Measurements from ENCODE around the gene FAM72D.
"Not testable (repeated sequence)": the region's sequence is repeated elsewhere in the genome, so short reads cannot be mapped to it uniquely, and the experiment has no call there.

FAM72D gene

DNA sequence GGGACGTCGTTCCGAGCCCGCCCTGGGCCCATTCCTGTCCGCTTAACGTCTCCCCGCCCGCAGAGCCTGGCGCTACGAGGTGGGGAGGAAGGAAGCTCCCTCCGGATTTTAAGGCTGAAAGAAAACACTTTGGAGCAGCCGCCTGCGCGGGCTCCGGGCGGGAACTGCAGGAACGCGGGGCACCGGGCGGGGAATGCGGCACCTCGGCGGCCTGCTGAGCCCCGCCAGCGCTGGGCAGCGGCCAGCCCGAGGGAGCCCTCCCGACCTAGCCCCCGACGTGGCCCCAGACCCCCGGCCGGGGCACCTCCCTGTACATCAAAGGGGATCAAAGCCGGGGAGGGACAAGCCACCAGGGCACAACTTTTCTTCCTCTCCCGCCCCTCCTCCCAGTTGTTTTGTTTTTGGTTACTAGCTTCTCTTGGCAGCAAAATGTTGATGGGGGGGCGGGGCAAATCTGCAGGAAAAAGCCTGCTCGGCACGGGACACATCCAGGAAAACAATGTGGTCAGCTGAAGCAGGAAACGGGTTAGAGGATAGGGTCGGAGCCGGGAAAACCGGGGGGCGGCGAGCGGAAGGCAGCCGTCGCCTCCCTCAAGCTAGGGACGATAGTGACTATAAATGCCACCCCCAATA is 2.1 kb upstream of the FAM72D start:
- FAIRE-seq = not testable (repeated sequence)

DNA sequence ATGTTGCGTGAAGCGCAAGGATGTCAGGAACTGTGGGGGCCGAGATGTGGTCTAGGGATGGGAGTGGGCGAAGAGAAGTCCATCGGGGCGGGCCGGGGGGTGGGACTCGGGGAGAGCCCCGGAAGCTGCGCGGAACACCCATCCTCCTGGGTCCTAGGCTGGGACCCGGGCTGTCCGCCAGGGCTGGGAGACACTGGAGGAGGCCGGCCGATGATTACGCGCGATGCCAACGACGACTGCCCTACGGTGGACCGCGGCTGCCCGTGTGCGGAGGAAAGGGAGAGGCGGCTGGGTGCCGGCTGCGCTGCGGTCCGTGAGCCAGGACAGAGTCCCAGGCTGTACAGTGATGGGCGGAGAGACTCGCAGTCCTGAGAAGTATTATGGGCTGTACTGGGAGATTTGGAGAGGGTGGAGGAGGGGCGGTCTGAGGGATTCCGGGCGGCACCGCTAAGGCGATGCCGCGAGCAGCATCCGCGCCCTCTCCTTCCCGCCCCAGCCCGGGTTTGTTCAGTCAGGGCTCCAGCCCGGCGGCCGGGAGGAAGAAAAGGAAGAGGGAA is 1.0 kb upstream of the FAM72D start:
- not testable (repeated sequence) for FAIRE-seq

DNA sequence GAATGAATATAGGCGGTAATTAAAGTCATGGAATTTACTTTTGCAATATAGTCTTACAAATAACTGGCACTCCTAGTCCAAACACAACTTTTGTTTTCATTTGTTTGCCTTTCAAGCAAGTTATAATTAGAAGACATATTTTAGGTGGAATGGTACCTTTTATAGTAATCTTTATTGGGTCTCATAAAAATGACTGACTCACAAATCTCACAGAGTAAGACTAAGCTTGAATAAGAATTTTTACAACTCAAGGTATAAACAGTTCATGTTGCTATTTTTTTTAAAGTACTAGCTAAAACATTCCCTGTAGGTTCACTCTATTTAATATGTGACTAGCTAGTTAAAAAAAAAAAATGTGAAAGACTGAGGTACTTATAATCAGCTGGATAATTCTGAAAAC is 6.0 kb downstream of the FAM72D start:
- FAIRE-seq = not testable (repeated sequence)

DNA sequence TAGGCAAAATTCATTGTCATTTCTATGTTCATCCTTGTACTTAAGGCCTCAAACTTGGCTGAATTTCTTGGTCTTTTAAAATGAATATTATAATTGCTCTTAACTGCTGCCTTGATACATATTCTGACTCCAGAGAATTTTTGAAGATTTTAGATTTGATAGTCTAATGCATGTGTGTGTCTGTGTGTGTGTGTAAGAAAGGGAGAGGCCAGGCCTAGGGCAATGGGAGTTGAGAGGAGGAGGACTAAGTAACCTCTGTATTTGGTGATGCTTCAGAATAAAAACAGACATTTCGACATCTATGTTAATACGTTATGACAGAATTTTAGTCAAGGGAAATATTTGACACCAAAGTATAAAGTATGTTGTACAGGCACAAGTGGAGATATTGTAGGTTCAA is 7.5 kb downstream of the FAM72D start:
- FAIRE-seq = not testable (repeated sequence)

DNA sequence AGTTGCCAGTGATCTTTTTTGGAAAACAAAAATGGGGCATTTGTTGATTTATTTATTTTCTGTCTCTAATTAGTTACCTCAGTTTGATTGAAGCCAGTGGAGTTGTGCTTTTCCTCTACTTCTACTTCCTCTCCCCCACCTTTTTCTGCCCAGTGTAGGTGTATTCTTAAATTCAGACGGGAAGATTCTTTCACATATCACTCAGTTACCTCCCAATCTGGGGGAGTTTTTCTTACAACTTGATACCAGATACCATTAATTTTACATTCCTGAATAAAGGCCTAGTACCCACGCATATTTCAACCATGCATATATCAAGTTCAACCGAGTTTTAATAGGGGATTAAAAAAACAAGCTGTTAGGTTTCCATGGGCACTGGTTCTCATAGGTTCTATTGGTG is 15.9 kb downstream of the FAM72D start:
- not testable (repeated sequence) for FAIRE-seq

DNA sequence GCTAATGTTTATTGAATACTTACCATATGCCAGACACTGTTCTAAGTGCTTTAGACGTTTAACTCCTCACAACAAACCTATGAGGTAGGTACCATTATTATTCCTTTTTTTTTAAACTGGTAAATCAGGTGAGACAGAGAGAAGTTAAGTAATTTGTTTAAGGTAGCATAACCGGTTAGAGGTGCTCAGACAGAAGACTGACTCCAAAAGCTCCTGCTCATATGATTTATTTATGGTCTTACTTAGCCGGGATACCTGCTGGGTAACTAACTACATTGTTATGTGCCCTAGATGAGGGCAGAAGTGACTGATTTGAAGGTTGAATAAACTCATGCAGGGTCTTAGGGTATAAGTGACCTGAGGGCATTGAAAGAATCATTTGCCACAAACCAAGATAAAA is 16.9 kb downstream of the FAM72D start:
- not testable (repeated sequence) for FAIRE-seq

DNA sequence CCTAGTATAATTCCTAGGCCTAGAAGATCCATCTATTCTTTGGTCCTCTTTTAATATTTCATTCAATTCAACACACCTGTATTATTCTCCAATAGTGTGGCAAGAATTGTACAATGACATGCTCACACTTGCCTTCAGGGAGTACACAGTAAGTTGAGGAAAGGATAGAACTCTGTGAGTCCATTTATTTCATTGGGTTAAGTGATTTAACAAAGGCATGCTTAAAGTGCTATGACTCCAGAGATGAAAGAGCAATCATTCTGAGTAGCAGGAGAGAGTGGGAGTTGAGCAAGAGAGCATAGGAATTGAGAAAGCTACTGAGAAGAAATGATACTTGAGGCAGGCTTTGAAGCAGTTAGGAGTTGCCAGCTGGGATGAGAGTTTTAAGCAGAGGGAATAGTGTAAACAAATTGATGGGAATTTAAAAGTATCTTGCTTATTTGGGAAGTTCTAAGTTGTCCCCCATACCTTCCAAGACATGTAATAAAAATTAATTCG is 18.8 kb downstream of the FAM72D start:
- FAIRE-seq = not testable (repeated sequence)

DNA sequence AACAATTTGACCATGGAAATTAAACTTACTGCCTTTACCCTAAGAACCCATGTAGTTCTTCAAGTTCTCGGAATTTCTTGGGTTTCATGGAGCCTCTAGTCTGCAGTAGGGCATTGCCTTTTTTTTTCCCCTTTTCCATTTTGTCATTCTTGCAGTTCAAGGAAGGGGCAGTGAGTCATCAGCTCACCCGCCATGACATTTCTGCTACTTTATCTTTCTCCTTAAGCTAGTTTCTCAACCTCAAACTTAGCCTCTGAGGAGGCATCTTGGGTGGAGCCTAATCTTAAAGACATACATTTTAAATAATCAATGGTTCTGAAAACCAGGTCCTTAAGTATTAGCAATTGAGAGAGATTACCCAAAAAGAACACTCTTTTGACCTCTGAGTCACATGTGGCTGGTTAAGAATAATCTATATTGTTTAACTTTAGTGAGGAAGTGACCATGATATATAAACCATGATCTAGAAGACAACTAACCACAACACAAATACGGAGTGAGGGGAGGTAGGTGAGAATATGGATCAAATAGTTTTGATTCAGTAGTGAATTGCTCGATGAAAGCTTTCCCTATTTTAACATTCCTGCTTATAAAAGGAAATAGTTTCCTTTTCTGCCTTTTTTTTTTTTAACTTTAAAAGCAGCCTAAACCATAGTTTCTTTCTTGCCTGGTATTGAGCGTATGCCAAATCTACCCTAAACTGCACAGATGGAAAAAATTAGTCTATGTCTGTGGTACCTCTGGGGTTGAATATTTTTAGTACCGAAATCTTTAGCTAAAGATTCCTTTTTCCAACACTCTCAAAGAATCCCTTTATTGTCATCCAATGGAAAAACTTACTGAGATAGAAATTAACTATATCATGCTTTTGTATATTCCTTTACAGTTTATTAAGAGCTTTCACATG is 20.1 kb downstream of the FAM72D start:
- FAIRE-seq = not testable (repeated sequence)

DNA sequence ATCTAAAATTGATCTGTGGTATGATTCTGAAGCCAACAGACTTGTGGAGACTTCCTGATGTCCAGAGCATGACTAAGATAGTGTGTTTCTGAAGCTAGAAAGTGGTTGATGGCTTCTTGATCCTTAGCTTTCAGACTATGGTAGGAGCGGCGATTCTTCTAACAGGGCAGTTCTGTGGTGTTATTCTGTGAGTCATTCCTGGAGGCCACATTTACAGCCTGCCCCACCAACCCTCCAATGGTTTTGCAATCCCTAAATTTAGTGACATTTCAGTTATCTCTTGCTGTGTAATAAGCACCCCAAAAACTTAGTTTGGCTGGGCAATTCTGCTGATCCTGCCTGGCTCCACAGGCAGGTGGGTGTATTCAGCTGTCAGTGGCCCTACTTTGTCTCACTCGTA is 24.1 kb downstream of the FAM72D start:
- FAIRE-seq = not testable (repeated sequence)

DNA sequence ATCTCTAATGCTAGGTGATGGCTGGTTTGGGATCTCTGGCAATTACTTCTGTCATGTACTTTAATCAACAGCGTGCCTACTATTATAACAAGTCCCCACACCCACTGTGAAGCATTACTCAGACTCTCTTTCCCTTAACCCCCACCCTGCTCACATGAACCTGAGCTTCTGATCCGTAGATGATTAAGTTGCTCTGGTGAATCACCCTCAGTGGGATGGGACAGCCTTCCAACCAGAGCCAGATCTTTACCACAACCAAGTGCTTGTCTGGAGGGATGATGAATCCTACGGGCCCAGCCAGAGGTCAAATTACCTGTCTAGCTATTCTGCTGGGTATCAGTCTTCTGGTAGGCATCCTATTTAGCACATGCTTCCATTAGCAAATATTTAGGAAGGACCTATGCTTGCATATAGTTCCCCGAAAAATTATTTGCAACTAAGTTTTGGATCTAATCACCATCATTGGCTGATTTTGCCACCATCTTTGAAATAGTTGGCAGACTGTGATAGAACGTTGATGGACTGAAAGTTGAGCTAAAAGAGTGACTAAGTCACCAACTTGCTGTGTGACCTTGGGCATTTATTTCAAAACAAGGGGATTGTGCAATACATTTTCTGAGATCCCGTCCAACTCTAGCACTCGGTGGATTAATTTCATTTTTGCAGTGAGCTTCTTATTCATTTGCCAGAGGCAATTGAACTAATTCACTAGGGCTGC is 26.7 kb downstream of the FAM72D start:
- not testable (repeated sequence) for FAIRE-seq

DNA sequence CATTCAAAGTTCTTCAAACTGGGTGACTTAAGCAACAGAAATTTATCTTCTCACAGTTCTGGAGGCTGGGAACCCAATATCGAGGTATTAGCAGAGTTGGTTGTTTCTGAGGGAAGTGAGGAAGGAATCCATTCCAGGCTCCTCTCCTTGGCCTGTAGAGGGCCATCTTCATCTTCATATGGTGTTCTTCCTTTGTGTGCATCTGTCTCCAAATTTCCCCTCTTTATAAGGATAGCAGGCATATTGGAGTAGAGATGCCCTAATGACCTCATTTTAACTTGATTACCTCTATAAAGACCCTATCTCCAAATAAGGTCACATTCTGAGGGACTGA is 27.3 kb downstream of the FAM72D start:
- not testable (repeated sequence) for FAIRE-seq

DNA sequence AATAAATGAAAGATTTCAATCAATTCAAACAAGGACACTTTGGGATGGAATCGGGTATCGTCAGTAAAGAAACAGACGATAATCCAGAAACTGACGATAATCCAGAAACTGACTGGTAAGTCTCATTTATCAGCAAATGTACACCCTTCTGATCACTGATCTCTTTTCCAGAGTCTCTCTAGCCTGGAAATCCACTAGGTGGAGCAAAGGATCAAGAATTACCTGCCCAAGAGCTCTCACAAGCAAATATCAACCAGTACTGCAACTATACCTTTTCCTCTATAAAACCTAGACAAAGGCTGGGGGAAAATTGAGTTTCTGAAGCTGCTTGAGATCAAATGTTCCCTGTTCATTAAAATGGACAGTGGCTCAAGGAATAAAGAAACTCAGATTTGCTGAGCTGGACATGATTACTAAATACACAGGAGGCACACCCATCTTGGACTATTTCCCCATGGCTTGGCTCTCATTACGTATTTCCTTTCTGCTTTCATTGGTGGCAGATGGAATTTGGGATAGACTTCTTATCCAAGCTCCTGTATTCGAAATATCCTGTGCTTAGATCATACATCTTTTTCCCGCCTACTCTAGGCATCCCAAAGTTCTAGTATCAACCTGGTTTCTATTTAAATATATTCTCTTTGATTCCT is 28.3 kb downstream of the FAM72D start:
- not testable (repeated sequence) for FAIRE-seq

DNA sequence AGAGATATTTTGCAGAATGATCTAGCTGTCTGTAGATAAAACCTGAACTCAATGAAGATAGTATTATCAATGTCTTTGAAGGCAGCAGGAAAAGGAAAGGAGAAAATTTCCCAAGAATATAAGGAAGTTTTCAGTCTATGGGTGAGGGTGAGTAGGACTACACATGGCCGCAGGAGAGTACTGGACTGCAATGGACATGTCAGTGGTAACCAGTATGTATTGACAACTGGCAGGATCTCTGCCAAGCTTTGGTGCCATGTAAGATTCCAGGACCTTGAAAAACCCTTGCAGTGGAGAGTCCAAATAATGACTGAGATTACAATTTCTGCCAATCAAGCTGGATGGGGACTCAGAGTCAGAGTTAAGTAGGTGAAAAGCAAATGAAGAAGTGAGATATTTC is 29.3 kb downstream of the FAM72D start:
- FAIRE-seq = not testable (repeated sequence)

DNA sequence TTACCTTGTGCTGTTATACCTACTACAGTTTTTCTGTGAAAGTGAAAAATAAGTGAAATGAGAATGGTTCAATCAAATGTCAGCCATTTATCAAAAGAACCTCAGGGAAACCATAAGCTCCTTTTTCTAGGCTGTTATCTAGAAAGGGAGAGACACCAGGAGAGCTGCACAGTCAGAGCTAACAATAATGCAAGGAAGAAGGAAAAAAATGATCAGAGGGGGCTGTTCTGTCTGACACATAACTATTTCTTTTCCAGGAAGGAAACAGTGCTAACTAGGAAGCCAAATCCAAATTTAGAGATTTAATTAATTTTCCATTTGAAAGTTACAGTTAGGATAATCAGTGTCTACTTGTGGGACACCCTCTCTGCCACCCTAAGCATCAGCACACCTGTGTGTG is 31.4 kb downstream of the FAM72D start:
- FAIRE-seq = not testable (repeated sequence)

DNA sequence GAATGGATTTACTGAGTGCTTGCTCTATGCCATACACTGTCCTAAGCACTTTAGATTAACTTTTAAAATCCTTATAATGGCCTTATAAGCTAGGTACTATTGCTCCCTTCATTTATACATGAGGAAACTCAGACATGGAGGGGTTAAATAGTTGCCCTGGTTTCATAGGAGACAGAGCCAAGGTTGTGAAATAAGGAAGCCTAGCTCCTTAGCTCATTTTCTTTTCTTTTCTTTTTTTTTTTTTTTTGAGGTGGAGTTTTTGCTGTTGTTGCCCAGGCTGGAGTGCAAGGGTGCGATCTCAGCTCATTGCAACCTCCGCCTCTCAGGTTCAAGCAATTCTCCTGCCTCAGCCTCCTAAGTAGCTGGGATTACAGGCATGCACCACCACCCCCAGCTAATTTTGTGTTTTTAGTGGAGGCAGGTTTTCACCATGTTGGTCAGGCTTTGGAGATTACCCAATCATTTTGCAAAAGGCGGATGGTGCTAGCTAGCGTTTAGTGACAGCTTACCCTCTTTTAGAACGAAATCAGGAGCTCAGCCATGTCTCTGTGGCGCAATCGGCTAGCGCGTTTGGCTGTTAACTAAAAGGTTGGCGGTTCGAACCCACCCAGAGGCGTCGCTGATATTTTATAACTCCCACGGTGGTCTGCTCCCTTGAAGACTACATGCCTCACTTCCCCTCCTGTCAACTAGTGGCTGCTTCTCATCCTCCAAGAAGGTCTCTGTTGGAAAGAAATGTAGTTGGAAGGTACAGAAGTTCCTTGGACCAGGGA is 33.1 kb downstream of the FAM72D start:
- not testable (repeated sequence) for FAIRE-seq

DNA sequence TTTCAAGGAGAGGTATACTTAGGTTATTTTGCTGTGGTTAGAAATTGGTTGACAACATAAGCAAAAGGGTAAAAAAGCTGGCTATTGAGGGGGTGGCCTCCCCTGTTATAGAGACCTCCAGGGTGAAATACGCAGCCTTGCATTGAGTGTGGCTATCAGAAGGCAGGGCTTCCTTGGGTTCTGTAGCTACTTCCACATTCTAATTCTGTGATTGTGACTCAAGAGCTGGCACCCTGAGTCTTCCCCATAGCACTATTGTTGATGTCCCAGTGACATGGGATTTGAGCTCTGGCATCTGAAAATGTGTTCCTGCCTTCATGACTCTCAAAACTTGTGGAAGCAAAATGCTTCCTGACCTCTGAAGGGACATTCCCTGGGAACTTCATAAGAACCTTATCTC is 38.7 kb downstream of the FAM72D start:
- FAIRE-seq = not testable (repeated sequence)

DNA sequence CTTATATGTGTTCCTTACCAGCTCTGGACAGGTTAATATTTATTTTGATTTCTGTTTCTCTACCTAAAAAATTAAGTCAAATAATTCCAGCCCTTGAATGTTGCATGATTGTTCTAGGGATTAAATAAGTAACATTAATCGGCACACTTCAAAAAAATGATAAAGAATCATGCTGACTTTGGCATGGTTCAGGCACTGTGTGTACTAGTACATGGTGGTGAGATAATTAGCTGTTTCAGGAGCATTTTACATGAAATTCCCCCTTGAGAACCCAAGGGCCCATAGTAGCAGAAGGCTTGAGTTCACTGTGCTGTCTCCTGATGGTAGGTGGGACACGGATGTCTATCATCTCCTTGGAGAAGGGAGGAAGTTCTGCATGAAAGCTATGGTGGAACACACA is 44.8 kb downstream of the FAM72D start:
- FAIRE-seq = not testable (repeated sequence)

DNA sequence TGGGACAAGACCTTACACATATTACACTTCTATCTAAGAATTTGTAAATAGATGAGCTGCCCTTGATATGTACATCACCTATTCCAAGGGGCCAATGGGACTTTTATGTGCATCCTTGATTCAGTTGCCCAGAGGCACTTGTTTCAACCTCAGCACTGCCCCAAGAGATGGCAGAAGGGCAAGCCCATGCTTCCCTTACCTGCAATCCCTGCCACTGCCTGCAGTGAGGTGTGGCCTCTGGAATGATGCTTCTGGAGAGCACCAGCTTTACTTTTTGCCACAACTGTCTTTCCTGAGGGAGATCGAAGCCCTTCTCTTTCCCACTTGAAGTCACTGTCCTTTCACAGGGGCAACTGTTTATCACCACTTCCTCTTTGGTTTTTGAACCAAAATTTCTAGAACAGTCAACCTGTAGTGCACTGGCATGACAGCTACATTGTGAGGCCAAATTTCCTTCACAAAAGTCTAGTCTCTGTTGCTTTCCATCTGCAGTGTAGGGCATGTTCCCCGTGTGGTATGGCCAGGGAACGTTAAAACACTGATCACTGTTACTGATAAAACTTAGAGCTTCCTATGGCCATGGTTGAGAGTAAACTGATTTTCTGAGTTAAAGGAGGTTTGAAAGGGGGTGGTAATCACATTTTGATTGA is 48.6 kb downstream of the FAM72D start:
- not testable (repeated sequence) for FAIRE-seq

DNA sequence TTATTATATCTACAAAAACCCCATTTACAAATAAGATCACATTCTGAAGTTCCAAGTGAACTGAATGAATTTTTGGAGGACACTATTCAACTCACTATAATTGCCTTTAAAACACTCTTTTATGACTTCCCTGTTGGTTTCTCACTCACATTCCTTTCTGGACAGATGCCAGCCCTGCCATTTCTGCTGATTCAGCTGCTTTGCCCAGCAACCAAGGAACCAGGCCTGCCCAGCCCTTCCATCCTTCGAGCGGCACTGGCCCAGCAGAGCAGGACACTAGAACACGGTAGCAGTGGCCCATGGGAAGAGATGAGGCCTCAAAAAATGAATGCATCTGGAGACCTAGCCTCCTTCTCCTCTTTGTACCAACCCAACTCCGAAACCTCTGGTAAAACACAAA is 50.5 kb downstream of the FAM72D start:
- not testable (repeated sequence) for FAIRE-seq

DNA sequence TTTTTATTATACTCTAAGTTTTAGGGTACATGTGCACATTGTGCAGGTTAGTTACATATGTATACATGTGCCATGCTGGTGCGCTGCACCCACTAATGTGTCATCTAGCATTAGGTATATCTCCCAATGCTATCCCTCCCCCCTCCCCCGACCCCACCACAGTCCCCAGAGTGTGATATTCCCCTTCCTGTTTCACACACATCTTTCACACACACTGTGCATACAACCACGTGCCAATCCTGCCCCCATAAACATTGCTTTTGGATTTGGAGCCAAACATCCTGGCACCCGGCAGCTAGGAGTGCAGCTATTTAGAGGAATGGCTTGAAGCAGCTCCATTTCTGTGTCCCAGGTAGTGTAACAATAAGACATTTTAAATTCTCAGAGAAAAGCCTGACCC is 51.4 kb downstream of the FAM72D start:
- not testable (repeated sequence) for FAIRE-seq

DNA sequence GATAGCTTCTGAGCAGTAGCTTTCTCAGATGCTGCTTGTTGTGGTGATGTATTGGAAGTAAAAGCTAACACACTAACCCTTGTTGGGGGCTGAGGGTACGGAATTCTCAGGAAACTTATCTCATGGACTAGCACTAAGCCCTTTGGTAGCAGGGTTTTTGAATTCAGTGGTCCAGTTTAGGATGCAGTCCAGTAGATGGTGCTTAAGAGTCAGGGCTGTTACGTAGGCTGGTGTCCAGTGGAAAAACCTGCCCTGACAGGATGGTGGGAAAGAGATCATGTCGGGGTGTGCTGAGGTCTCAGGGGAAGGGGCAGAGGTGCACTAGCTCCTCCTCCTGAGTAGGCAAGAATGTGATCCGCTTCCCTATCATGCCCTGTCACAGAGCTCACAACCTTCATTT is 59.6 kb downstream of the FAM72D start:
- FAIRE-seq = not testable (repeated sequence)

Measured in G401.6 (cell line).